NCI-H524 (cell line): ENCODE measurements around the gene JMY.
A peak's percentile ranks its signal among the peaks of the same experiment; 100 is the strongest.

ENCODE experiments used
- DNase-seq, 2 experiments: peaks; one replicate each; lab custom pipeline; 2025; lab: John Stamatoyannopoulos, UW

The JMY gene, protein sequence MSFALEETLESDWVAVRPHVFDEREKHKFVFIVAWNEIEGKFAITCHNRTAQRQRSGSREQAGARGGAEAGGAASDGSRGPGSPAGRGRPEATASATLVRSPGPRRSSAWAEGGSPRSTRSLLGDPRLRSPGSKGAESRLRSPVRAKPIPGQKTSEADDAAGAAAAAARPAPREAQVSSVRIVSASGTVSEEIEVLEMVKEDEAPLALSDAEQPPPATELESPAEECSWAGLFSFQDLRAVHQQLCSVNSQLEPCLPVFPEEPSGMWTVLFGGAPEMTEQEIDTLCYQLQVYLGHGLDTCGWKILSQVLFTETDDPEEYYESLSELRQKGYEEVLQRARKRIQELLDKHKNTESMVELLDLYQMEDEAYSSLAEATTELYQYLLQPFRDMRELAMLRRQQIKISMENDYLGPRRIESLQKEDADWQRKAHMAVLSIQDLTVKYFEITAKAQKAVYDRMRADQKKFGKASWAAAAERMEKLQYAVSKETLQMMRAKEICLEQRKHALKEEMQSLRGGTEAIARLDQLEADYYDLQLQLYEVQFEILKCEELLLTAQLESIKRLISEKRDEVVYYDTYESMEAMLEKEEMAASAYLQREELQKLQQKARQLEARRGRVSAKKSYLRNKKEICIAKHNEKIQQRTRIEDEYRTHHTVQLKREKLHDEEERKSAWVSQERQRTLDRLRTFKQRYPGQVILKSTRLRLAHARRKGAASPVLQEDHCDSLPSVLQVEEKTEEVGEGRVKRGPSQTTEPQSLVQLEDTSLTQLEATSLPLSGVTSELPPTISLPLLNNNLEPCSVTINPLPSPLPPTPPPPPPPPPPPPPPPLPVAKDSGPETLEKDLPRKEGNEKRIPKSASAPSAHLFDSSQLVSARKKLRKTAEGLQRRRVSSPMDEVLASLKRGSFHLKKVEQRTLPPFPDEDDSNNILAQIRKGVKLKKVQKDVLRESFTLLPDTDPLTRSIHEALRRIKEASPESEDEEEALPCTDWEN

DNA sequence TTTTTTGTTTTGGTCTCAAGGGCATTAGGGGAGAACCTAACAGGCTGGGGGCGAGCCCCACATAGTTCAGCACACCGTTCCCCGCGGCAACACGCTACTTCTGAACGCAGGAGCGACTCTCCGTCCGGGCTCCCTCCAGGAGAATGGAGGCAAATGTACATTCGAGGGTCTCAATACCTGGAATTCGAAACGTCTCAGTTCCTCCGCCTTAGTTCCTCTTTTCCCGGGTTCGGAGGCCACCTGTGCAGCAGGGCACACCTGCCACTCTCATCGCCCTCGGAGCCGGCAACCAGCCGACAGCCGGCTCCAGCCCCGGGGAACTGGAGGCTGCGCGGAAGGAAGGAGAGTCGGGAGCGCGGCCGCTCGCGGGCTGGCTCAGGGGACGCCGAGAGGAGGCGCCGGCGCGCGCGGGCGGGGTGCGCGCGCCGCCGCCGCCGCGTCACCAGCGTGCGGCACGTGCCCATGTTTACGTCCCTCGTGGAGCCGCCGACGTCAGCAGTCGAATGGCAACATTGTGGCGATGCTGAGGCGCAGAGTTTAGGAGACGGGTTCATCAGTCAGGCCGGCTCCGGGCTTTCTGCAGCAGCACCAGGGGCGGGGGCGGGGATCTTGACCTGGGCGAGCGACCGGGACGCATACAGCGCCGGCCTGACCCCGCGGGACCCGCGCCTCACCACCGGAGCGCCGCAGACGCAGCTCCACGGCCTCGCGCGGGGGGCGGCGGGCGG is at the start of gene JMY:
Gene JMY (plus strand): TSS at position 498 of the 728 bp plus-strand sequence. CDS start 520 bp downstream, outside the sequence.
- peak; percentile 77 to 84 for DNase-seq

DNA sequence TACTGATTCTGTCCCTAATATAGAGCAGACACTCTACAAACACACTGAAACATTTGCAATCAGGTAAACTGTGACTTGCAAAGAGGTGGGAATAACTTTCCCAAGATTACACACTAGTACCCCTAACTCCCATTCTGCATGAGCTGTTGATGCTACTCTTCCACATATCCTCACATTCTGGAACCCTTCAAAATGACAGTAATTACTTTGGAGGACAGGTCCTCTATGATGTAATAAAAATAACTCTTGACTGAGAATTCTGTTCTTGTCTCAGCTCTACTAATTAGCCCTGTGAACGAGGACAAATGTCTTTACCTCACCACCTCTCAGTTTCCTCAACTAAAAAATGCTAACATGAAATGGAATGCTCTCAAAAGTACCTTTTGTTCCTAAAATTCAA is 49.5 kb upstream of the JMY start:
- no peak for DNase-seq

DNA sequence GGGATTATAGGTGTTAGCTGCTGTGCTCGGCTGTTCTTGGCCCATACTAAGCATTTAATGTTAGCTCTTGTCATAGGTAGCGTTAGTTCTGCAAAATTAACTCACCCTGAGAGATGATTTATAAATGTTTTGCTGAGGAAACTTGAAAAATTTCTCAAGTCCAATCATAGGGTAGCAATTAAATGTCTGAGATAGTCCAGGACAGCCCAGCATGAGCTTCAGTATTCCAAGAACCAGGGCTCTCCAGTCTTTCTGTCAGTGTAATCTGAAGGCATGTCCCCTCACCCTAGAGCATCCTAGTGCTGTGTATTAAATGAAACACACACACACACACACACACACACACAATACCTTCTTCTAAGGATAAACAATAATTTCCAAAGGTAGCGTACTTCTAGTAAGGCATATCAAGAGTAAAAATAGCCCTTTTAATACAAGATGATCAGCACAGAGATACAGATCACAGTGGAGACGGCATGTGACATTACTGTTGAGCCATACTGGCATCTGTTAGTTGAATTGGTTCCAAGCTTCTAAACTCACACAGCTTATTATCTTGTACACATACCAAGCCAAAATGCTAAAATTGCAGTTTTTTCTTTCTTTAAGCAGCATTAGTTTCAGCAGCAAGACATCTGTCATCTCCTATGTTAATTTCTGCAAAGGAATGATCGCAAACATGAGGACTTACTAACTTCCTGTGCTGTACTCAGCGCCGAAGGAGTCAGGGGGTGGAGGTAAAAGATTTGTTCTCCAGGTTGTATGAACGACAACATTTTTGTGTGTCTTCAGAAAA is 46.3 kb upstream of the JMY start:
- DNase-seq: peak in 1 of 2 experiments; percentile 4

DNA sequence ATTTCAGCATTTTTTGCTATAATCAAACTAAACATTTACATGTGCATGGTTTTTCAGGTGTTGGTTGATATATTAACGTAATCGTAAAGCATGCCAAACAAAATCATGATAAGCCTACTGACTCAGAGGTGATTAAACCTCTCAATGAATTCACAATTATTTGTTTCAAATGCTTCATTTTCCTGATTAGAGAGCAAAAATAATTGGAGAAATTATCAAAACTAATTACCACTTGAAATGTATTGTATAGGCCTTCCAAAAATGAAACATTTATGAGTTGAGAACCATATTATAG is 45.7 kb upstream of the JMY start:
- DNase-seq: no peak

DNA sequence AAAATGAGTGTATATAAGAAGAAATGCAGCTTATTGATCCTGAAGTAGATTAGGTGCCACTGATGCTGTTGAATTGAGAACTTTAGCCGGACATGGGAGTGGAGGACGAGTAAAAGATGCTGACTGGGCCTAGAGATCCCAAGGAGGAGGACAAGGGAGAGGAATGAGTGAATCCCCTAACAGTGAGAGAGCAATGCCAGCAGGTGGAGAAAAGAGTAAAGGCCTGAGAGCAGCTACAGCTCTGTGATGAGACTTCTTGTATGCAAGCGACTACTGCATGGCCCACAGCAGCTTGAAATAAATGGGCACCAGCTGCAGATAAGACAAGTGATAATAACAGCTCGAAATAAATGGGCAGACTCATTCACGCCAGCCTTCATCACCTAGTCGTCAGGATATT is 44.5 kb upstream of the JMY start:
- DNase-seq: peak in 1 of 2 experiments; percentile 29

DNA sequence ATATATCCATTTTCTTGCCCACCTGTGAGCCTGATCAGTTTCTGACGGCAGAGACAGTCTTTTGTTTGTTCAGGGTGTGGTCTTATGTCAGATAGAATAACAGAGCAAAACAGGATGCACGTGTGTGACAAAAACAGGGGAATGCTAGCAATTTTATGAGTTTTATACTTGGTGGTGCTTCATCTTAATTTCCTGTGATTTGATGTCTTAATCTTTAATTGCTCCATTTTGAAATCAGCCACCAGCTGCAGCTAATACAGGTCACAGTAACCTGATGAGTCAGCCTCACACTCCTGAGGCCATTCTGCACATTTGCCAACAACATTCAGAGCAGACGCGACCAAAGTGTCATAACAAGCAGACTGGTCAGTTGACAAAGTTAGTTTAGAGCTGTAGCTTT is 42.3 kb upstream of the JMY start:
- DNase-seq: no peak

DNA sequence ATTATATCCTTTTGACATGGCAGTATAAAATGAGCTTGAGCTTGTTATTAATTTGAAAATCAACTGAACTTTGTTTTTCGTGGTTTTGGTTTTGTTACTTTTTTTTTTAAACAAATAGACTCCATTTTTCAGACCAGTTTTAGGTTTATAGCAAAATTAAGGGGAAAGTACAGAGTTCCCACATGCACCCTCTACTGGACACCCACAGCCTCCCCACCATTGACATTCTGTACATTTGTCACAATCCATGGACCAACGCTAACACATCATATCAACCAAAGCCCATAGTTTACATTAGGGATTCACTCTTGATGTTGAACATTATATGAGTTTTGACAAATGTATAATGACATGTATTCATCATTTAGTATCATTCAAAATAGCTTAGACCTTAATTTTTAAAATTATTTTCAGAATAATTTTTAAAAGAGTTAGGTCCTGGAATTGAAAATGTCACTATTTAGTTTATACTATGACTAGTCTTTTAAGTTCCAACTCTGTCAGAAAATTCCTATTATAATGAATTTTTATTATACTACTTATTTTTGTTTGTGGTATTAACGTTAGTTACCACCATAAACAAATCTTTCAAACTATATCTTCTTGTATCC is 35.3 kb upstream of the JMY start:
- DNase-seq: peak; percentile 44 to 61

- peak; percentile 85 to 92 for DNase-seq
Observed at GRCh38 chr5:79201206-79201605, 34.7 kb upstream of the JMY start.

DNA sequence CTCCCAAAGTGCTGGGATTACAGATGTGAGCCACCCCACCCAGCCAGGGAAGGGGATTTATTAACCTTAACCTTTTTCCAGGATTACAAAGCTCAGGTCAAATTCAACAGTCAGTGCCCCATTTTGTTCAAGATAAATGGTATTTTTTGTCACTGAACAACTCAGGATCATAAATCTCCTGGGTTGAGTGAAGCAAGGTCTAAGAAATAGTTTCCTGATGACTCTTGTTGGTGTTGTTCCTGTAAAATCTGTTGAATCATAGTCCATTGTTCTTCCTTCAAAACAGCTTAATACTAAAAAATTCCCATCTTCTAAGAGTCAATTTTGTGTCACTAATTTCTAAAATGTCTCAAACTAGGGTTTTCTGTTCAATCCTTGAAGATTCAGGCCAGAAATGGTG is 33.9 kb upstream of the JMY start:
- DNase-seq: no peak

DNA sequence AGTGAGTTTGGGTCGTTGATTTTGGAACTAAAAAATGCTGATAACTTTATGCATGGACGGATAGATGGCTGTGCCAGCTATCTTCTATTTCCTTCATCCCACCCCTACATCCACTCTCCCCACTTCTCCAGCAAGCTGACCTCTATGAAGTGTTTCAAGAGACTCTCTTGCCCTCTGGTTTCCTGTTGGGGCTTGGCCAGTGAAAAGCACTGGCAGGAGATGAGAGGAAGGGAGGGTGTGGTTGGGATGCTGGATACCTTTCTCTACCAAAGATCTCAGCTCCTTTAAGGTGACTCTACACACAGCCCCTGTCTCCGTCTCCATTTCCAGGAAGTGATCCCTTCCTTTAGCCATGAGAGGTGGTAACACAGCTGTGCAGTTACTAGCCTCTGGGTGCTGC is 30.0 kb upstream of the JMY start:
- DNase-seq: no peak

- no peak for DNase-seq
Observed at GRCh38 chr5:79206541-79206940, 29.4 kb upstream of the JMY start.

DNA sequence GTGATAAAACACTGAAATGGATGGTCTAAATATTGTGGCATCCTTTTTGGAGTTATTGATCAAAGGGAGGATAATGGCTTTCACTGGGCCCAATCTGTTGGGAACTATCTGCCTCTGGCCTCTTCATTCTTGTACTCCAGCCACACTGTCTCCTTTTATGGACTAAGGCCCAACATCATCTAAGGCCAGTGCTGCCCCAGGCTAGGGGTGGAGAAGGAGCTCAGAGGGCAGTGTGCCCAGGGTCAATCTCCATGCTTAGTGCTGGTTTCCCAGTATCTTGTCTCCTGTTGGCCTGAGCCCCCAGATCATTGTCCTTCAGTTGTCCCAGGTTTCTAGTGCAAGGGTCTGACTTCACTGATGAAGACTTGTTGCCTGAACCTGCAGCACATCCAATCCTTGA is 26.4 kb upstream of the JMY start:
- no peak for DNase-seq

- DNase-seq: no peak
Observed at GRCh38 chr5:79224286-79224984, 11.5 kb upstream of the JMY start.

GRCh38 chr5:79225026-79225425 is 10.9 kb upstream of the JMY start:
- DNase-seq: peak in 1 of 2 experiments; percentile 26

DNA sequence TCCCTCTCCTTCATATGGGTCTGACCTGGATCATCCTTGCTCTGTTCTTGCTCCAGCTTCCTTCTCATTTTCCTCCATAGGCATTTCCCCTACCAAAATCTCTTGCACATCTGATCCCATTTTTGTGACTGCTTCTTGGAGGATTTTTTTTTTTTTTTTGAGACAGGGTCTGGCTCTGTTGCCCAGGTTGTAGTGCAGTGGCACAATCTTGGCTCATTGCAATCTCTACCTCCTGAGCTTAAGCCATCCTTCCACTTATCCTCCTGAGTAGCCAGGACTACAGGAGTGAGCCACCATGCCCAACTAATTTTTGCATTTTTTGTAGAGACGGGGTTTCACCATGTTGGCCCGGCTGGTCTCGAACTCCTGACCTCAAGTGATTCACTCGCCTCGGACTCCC is 10.5 kb upstream of the JMY start:
- DNase-seq: no peak

DNA sequence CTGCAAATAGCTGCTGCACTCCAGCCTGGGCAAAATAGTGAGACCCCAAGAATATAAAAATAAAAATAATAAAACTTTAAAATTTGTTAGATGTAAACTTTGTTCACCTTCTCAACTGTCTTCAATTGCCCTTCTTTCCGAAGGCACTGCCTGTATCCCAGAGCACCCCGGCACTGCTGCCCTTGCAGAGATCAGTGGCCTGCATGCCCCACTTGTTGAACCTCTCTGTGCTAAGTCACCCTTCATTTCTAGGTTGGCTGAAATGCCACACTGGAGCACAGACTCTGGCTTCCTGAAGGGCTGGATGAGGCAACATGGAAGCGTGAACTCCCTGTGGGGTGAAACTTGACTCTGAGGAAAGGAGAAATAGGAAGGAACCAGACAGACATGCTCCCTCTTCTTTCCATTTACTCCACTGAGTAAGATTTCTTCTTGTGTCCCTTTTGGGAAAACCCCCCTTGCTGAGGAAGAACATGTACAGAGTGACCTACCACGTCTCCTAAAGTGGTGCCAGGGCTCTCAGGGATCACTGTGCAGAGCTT is 8.4 kb upstream of the JMY start:
- no peak for DNase-seq

DNA sequence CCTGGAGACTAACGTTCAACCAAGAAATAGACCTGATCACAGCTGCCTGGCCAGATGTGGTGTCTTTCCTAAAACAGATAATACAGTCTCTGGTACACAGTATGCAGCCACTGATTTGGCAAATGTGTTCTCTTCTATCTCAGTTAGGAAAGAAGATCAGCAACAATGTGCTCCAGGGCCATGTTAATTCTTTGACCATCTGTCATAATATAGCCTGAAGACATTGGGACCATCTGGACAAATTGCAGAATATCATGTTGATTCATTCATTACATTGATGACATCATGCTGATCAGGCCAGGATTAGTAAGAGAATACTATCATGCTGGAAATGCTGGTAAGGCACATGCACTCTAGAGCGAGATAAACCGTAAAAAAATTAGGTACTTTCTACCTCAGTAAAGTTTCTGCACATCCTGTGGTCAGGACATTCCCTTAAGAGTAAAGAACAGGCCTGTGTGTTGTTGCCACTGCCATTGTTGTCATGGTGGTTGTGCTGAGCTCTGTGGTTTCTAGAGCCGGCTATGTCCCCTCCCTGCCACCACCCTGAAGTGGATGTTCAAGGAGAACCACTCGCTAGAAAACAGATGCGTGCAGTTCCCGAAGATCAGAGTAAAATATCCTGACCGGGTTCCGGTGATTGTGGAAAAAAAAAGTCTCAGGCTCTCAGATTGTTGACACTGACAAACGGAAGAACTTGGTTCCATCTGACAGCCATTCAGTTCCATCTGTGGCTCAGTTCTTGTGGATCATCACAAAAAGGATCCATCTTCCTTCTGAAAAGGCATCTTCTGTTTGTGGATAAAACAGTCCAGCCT is 6.4 kb upstream of the JMY start:
- peak; percentile 90 to 97 for DNase-seq

DNA sequence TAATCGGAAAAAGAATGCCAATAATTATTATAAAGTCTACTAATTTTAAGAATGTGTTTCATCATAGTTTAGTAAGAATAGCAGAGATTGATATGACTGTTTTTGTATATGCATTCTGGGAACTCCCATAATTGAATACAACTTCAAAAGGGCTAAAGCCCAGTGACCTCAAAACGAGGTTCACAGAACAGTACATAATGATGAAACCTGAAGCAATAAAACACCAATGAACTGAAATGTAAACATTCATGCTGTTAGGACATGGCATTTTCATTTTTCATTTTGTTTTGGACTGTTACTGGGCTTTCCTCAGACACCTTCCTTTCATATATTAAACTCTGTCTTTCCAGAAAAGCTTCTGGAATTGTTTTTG is 684 bp upstream of the JMY start:
- peak in 1 of 2 experiments; percentile 21 for DNase-seq

GRCh38 chr5:79236362-79236969 is 535 bp downstream of the JMY start:
- peak in 1 of 2 experiments; percentile 32 for DNase-seq
